ENCODE results near the gene CDH8. TPM values are rescaled to one million over a fixed set of nuclear protein-coding genes. Genes with fewer than 3 reads are reported as not detected.
"Not testable (repeated sequence)": the region's sequence is repeated elsewhere in the genome, so short reads cannot be mapped to it uniquely, and the experiment has no call there.

CDH8 gene
- total RNA-seq, 1 donor from 2014 or later = 0.78 TPM

- Histone ChIP-seq H3K9me3 (no peaks in the 10 kb centered on the region), H3K36me3 (no peaks in the 10 kb centered on the region), H3K4me1 (no peaks in the 10 kb centered on the region), H3K27ac (no peak overlapping the region), H3K4me3 (no peak overlapping the region), H3K27me3 (no peaks in the 10 kb centered on the region)
- ATAC-seq = no peak
- intact Hi-C loops (cut with DNase I) = no loop called here
- TF ChIP-seq CTCF (IDR thresholded peaks at IDR 0.05) = no peak
- DNase-seq = no peak
Measured at GRCh38 chr16:61929776-61930175, 106.5 kb downstream of the CDH8 start.

- no peak for ATAC-seq
- H3K4me3 ChIP-seq = no peak overlapping the region
- no peaks in the 10 kb centered on the region for H3K9me3 ChIP-seq
- no peaks in the 10 kb centered on the region for H3K36me3 ChIP-seq
- H3K4me1 ChIP-seq = no peaks in the 10 kb centered on the region
- intact Hi-C loops (cut with DNase I) = no loop called here
- no peak overlapping the region for H3K27ac ChIP-seq
- no peaks in the 10 kb centered on the region for H3K27me3 ChIP-seq
- TF ChIP-seq CTCF (IDR thresholded peaks at IDR 0.05) = no peak
- no peak for DNase-seq
Measured at GRCh38 chr16:61926766-61927165, 109.5 kb downstream of the CDH8 start.

- Histone ChIP-seq H3K27ac (no peak overlapping the region), H3K36me3 (no peaks in the 10 kb centered on the region), H3K9me3 (no peaks in the 10 kb centered on the region), H3K4me3 (no peak overlapping the region), H3K27me3 (no peaks in the 10 kb centered on the region), H3K4me1 (no peaks in the 10 kb centered on the region)
- TF ChIP-seq CTCF (IDR thresholded peaks at IDR 0.05) = no peak
- ATAC-seq (no peak), DNase-seq (no peak)
- intact Hi-C loops (cut with DNase I) = no loop called here
Measured at GRCh38 chr16:61923629-61924028, 112.6 kb downstream of the CDH8 start.

GRCh38 chr16:61921373-61921772, 114.9 kb downstream of the CDH8 start:
- ATAC-seq = no peak
- H3K4me3 ChIP-seq = no peak overlapping the region

GRCh38 chr16:61917865-61918826, 118.1 kb downstream of the CDH8 start:
- H3K27ac ChIP-seq; H3K4me1 ChIP-seq; H3K4me3 ChIP-seq; H3K36me3 ChIP-seq; intact Hi-C loops (cut with DNase I); H3K27me3 ChIP-seq; ATAC-seq; DNase-seq; H3K9me3 ChIP-seq: not testable (repeated sequence)

More at GRCh38 chr16:61921373-61921772, 114.9 kb downstream of the CDH8 start:
- Histone ChIP-seq H3K9me3 (no peaks in the 10 kb centered on the region), H3K27me3 (no peaks in the 10 kb centered on the region), H3K4me1 (no peaks in the 10 kb centered on the region), H3K27ac (no peak overlapping the region), H3K36me3 (no peaks in the 10 kb centered on the region)
- TF ChIP-seq CTCF (IDR thresholded peaks at IDR 0.05) = no peak
- no peak for DNase-seq
- intact Hi-C loops (cut with DNase I) = no loop called here

- Histone ChIP-seq H3K9me3 (no peaks in the 10 kb centered on the region), H3K4me3 (no peak overlapping the region), H3K27me3 (no peaks in the 10 kb centered on the region), H3K27ac (no peak overlapping the region), H3K4me1 (no peaks in the 10 kb centered on the region), H3K36me3 (no peaks in the 10 kb centered on the region)
- TF ChIP-seq CTCF (IDR thresholded peaks at IDR 0.05) = no peak
- no peak for DNase-seq
- intact Hi-C loops (cut with DNase I) = no loop called here
- ATAC-seq = no peak
Measured at GRCh38 chr16:61915569-61915968, 120.7 kb downstream of the CDH8 start.
